DOHH2 (cell line): Measurements from ENCODE around the gene PC.

ENCODE experiments used
- H3F3A ChIP-seq: fragments of 200-600 bp; sonication (generic), shearing (Covaris generic); 2 replicates; pipeline ENCODE4 v1.6.0; 2016; ENCODE audit warnings: antibody characterized with exemption, mild to moderate bottlenecking; ENCODE audit not compliant: control insufficient read depth, insufficient read depth
- H3K27ac ChIP-seq: fragments of 200-600 bp; sonication (generic); 2 replicates; pipeline ENCODE4 v1.5.1; 2014; ENCODE audit warnings: low read depth, mild to moderate bottlenecking, low read length, moderate library complexity
- H3K27me3 ChIP-seq: fragments of 200-600 bp; sonication (generic); 2 replicates; pipeline ENCODE4 v1.6.1; 2014; ENCODE audit warnings: mild to moderate bottlenecking, low read length, mixed read lengths; ENCODE audit not compliant: control insufficient read depth
- H3K36me3 ChIP-seq: fragments of 200-600 bp; sonication (generic); 2 replicates; pipeline ENCODE4 v1.6.1; 2014; ENCODE audit warnings: mild to moderate bottlenecking, low read length, moderate library complexity, mixed read lengths; ENCODE audit not compliant: control insufficient read depth
- H3K4me1 ChIP-seq: fragments of 200-600 bp; sonication (generic); 2 replicates; pipeline ENCODE4 v1.6.1; 2014; ENCODE audit warnings: mild to moderate bottlenecking, low read length, mixed read lengths; ENCODE audit not compliant: control insufficient read depth
- H3K4me2 ChIP-seq: fragments of 200-600 bp; sonication (generic); 2 replicates; pipeline ENCODE4 v1.6.0; 2014; ENCODE audit warnings: mild to moderate bottlenecking, low read length, moderate library complexity
- H3K4me3 ChIP-seq: fragments of 200-600 bp; sonication (generic); 2 replicates; pipeline ENCODE4 v1.5.1; 2014; ENCODE audit warnings: mild to moderate bottlenecking, low read length, mixed read lengths
- H3K79me2 ChIP-seq: fragments of 200-600 bp; sonication (generic); 2 replicates; pipeline ENCODE4 v1.6.1; 2014; ENCODE audit warnings: mild to moderate bottlenecking, low read length, mixed read lengths; ENCODE audit not compliant: control insufficient read depth
- H3K9me2 ChIP-seq: fragments of 200-600 bp; sonication (generic); replicated peaks from 2 replicates; pipeline ENCODE4 v1.6.1; 2014; ENCODE audit warnings: mild to moderate bottlenecking, low read length, mixed read lengths; ENCODE audit not compliant: control insufficient read depth
- H3K9me3 ChIP-seq: fragments of 200-600 bp; sonication (generic); 2 replicates; pipeline ENCODE4 v1.6.1; 2014; ENCODE audit warnings: antibody characterized with exemption, low read length, mixed read lengths; ENCODE audit not compliant: control insufficient read depth, insufficient read depth
- H4K20me1 ChIP-seq: fragments of 200-600 bp; sonication (generic); 2 replicates; pipeline ENCODE4 v1.6.0; 2014; ENCODE audit warnings: low read depth, mild to moderate bottlenecking, antibody characterized with exemption, low read length, moderate library complexity; ENCODE audit not compliant: control insufficient read depth, insufficient read depth
- EZH2phosphoT487 ChIP-seq: fragments of 200-600 bp; sonication (generic); IDR thresholded peaks from 2 replicates; pipeline ENCODE4 v1.6.1; 2017; ENCODE audit warnings: borderline replicate concordance, mild to moderate bottlenecking, antibody characterized with exemption, low read length, moderate library complexity, mixed read lengths
- TF ChIP-seq, protein P1 (sequence below): fragments of 200-600 bp; sonication (generic); IDR thresholded peaks from one replicate; pipeline ENCODE4 v1.5.1; 2014; ENCODE audit warnings: antibody characterized with exemption, mild to moderate bottlenecking, low read depth, low read length; ENCODE audit not compliant: poor library complexity, severe bottlenecking

PC gene

DNA sequence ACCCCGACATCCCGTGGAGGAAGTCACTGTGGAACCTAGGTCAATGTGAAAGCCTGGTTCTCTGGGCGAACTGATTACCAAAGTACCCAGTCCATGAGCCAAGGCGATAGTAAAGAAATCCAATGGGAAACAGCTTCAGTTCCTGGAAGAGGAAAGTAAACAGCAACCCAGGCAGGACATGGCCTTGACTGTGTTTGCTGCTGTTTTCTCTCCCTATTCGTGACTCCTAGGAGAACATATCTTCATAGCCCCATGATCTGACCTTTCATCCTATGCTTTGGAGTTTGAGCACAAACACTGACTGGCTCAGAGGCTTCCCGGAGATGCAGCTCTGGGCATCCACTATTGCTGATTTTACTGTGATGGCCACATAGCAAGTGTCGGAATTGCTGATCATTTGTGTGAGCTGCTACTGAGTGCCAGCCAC is 56.2 kb downstream of the PC start:
- no peaks in the 10 kb centered on the region for H3F3A ChIP-seq
- H3K9me2 ChIP-seq: no peaks in the 10 kb centered on the region
- no peaks in the 10 kb centered on the region for H3K79me2 ChIP-seq
- H3K27ac ChIP-seq: no peak overlapping the region
- H3K27me3 ChIP-seq: peaks cover 3% of the 10 kb centered on the region; the same call in 1 of the 2 replicates
- TF ChIP-seq, protein P1, sequence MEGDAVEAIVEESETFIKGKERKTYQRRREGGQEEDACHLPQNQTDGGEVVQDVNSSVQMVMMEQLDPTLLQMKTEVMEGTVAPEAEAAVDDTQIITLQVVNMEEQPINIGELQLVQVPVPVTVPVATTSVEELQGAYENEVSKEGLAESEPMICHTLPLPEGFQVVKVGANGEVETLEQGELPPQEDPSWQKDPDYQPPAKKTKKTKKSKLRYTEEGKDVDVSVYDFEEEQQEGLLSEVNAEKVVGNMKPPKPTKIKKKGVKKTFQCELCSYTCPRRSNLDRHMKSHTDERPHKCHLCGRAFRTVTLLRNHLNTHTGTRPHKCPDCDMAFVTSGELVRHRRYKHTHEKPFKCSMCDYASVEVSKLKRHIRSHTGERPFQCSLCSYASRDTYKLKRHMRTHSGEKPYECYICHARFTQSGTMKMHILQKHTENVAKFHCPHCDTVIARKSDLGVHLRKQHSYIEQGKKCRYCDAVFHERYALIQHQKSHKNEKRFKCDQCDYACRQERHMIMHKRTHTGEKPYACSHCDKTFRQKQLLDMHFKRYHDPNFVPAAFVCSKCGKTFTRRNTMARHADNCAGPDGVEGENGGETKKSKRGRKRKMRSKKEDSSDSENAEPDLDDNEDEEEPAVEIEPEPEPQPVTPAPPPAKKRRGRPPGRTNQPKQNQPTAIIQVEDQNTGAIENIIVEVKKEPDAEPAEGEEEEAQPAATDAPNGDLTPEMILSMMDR: no peak
- no peak for TF ChIP-seq EZH2phosphoT487
- no peak overlapping the region for H3K4me3 ChIP-seq
- H3K36me3 ChIP-seq: no peaks in the 10 kb centered on the region
- no peaks in the 10 kb centered on the region for H3K9me3 ChIP-seq
- no peaks in the 10 kb centered on the region for H4K20me1 ChIP-seq
- no peak overlapping the region for H3K4me2 ChIP-seq
- H3K4me1 ChIP-seq: no peaks in the 10 kb centered on the region

DNA sequence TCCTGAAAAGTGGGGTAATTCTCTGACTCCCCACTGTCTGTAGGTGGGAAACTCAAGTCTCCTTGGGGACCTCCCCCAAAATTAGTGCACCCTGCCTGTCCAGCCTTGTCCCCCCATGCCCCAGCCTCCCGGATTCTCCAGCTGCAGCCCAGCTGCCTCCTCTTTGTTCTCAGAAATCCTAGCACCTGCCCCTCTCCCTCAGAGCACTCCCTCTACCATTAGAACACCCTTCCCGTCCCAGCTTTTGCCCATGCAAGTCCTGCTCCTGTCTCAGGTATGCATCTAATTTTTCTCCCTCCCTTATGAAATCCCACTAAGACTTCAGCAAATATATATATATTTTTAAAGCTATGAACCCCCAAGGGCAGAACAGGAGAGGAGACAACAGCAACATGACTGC is 64.0 kb downstream of the PC start:
- Histone ChIP-seq H3K9me3 (no peaks in the 10 kb centered on the region), H3K4me3 (no peak overlapping the region), H3K4me2 (no peak overlapping the region), H3K27me3 (peaks cover 27% of the 10 kb centered on the region), H3K36me3 (no peaks in the 10 kb centered on the region), H3K27ac (no peak overlapping the region), H3K79me2 (no peaks in the 10 kb centered on the region), H4K20me1 (no peaks in the 10 kb centered on the region), H3K4me1 (peaks cover 7% of the 10 kb centered on the region), H3K9me2 (no peaks in the 10 kb centered on the region), H3F3A (no peaks in the 10 kb centered on the region)
- no peak for TF ChIP-seq EZH2phosphoT487
- TF ChIP-seq, protein P1: no peak

DNA sequence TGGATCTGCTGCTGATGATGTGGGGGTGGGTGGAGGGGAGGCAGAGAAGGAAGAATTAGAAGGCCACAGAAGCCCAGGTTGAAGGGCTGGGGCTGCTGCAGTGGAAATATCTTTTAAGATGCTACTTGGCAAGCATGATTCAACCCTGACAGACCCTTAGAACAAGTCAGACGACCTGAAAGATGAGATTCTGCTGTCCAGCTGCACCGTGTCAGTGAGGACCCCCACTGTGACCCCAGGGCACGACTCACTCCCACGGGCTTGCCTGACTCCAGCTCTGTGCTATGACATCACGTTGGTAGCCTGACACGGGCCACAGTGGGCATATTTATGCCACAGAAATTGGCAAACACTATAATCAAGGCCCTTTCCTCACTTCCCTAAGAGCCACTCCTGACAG is 65.3 kb downstream of the PC start:
- no peak overlapping the region for H3K4me2 ChIP-seq
- no peak for TF ChIP-seq EZH2phosphoT487
- TF ChIP-seq, protein P1: no peak

More for the DNA sequence above, 65.3 kb downstream of the PC start:
- Histone ChIP-seq H4K20me1 (no peaks in the 10 kb centered on the region), H3K9me2 (no peaks in the 10 kb centered on the region), H3K79me2 (no peaks in the 10 kb centered on the region), H3K27me3 (peaks cover 27% of the 10 kb centered on the region), H3K4me1 (peaks cover 7% of the 10 kb centered on the region), H3K9me3 (no peaks in the 10 kb centered on the region), H3K36me3 (no peaks in the 10 kb centered on the region), H3F3A (no peaks in the 10 kb centered on the region), H3K4me3 (no peak overlapping the region), H3K27ac (no peak overlapping the region)
